GM10248 (cell line): Measurements from ENCODE around the gene LDLR.
"Not testable (repeated sequence)": the region's sequence is repeated elsewhere in the genome, so short reads cannot be mapped to it uniquely, and the experiment has no call there.

ENCODE experiments used
- CTCF ChIA-PET: fragments of 300-600 bp; sonication (Branson Sonifier 250); formaldehyde crosslinking; extraction: SDS; loops from one replicate; lab custom pipeline; 2021; ENCODE audit warnings: antibody characterized with exemption; lab: Yijun Ruan, JAX
- POLR2A ChIA-PET: fragments of 350-650 bp; sonication (Branson Sonifier 250); formaldehyde crosslinking; extraction: SDS; loops from one replicate; lab custom pipeline; 2020; ENCODE audit warnings: antibody characterized with exemption; lab: Yijun Ruan, JAX
- DNase-seq: peaks from one replicate; pipeline ENCODE4 v3.0.0; 2012; ENCODE audit errors: extremely low spot score
- TF ChIP-seq, protein P1 (sequence below): IDR thresholded peaks from 2 replicates; pipeline ENCODE4 v1.5.1; 2012; ENCODE audit warnings: mild to moderate bottlenecking, low read depth; ENCODE audit errors: extremely low read depth, missing control alignments, control extremely low read depth

The LDLR gene

GRCh38 chr19:11069561-11069960, 19.7 kb upstream of the LDLR start:
- POLR2A ChIA-PET = no interaction called here
- CTCF ChIA-PET = interaction anchor here (1.3 kb wide), 1 partner anchor 34 kb away, joined by 3 read pairs; no protein-coding TSS in a partner anchor
- no peak for DNase-seq
- TF ChIP-seq, protein P1, sequence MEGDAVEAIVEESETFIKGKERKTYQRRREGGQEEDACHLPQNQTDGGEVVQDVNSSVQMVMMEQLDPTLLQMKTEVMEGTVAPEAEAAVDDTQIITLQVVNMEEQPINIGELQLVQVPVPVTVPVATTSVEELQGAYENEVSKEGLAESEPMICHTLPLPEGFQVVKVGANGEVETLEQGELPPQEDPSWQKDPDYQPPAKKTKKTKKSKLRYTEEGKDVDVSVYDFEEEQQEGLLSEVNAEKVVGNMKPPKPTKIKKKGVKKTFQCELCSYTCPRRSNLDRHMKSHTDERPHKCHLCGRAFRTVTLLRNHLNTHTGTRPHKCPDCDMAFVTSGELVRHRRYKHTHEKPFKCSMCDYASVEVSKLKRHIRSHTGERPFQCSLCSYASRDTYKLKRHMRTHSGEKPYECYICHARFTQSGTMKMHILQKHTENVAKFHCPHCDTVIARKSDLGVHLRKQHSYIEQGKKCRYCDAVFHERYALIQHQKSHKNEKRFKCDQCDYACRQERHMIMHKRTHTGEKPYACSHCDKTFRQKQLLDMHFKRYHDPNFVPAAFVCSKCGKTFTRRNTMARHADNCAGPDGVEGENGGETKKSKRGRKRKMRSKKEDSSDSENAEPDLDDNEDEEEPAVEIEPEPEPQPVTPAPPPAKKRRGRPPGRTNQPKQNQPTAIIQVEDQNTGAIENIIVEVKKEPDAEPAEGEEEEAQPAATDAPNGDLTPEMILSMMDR = no peak

DNA sequence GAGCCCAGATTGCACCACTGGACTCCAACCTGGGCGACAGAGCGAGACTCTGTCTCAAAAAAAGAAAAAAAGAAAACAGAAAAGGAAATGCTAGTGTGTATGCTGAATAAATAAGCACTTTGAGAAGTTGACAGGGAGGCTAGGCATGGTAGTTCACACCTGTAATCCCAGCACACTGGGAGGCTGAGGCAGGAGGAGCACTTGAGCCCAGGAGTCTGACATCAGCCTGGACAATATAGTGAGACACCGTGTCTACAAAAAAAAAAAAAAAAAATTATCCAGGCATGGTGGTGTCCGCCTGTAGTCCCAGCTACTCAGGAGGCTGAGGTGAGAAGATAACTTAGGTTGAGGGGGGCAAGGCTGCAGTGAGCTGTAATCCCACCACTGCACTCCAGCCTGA, 19.1 kb upstream of the LDLR start:
- ChIA-PET POLR2A (no interaction called here), CTCF (interaction anchor here (1.3 kb wide), 1 partner anchor 34 kb away, joined by 3 read pairs; no protein-coding TSS in a partner anchor)
- TF ChIP-seq, protein P1 = no peak
- no peak for DNase-seq

DNA sequence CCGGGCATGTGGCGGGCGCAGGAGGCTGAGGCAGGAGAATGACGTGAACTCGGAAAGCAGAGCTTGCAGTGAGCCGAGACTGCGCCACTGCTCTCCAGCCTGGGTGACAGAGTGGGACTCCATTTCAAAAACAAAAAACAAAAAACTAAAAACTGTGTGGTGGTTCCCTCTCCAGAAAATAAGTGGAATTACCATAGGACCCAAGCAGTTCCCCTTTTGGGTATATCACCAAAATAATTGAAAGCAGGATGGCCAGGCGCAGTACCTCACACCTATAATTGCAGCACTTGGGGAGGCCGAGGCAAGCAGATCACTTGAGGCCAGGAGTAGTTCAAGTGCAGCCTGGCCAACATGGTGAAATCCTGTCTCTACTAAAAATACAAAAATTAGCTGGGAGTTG, 15.7 kb upstream of the LDLR start:
- TF ChIP-seq, protein P1 = no peak
- POLR2A ChIA-PET = no interaction called here
- DNase-seq = no peak
- CTCF ChIA-PET = no interaction called here

- DNase-seq, POLR2A ChIA-PET, CTCF ChIA-PET: not testable (repeated sequence)
Observed at GRCh38 chr19:11076792-11077191, 12.5 kb upstream of the LDLR start.

GRCh38 chr19:11078893-11079292, 10.4 kb upstream of the LDLR start:
- POLR2A ChIA-PET = no interaction called here

GRCh38 chr19:11079999-11080398, 9.3 kb upstream of the LDLR start:
- CTCF ChIA-PET = interaction anchor here (1.5 to 1.6 kb wide), 2 partner anchors 44 to 138 kb away, joined by 4 read pairs; no protein-coding TSS in a partner anchor
- no peak for DNase-seq
- TF ChIP-seq, protein P1 = no peak
- POLR2A ChIA-PET = no interaction called here

More at GRCh38 chr19:11078893-11079292, 10.4 kb upstream of the LDLR start:
- DNase-seq = no peak
- CTCF ChIA-PET = interaction anchor here (1.5 kb wide), 1 partner anchor 43 kb away, joined by 4 read pairs; no protein-coding TSS in a partner anchor
- TF ChIP-seq, protein P1 = no peak

DNA sequence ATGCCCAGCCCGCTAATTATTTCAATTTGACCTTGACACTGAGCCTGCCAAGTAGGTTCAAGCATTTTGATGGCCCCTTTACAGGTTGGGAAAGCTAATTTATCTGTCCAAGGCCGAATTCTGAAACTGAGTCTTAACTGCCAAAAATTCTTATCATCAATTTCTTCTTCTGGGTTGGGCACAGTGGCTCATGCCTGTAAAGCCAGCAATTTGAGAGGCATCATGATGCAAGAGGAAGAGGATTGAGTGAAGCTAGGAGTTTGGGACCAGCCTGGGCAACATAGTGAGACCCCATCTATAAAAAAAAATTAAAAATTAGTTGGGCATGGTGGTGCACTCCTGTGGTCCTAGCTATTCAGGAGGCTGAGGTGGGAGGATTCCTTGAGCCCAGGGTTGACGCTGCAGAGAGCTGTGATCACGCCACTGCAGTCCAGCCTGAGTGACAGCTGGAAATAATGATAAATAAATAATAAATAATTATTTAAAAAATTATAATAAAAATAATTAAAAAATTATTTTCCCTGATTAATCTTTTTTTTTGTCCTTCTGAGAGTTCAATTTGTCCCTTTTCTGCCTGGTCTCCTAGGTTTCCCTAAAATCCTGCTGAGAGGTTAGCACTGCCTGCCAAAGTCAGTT, 1.3 kb upstream of the LDLR start:
- no peak for DNase-seq
- ChIA-PET POLR2A (no interaction called here), CTCF (interaction anchor here (1.0 to 2.1 kb wide), 3 partner anchors 43 to 151 kb away, joined by 3 to 9 read pairs (median 3); no protein-coding TSS in a partner anchor)
- TF ChIP-seq, protein P1 = no peak
